HepG2 (cell line): ENCODE measurements around the gene AMBRA1. TPM values are rescaled to one million over a fixed set of nuclear protein-coding genes. Genes with fewer than 3 reads are reported as not detected.

Experiments
- AHR ChIP-seq: IDR thresholded peaks from 2 replicates; pipeline ENCODE4 v1.6.1; 2018; ENCODE audit warnings: missing genetic modification reagents, missing compliant biosample characterization
- CBFB ChIP-seq: sonication (generic); formaldehyde crosslinking; IDR thresholded peaks from 2 replicates; pipeline ENCODE4 v1.4.0; 2020; ENCODE audit warnings: missing genetic modification reagents
- CBX2 ChIP-seq, 2 experiments: fragments of 200-600 bp in 1 of 2; sonication (generic); formaldehyde crosslinking in 1 of 2; IDR thresholded peaks; 2 replicates each; pipeline versions ENCODE4 v1.7.0 to v1.8.1; 2018 to 2022; ENCODE audit warnings: low read depth in 2 of 2, low read length in 1 of 2, mild to moderate bottlenecking in 1 of 2, missing genetic modification reagents in 1 of 2
- CENPT ChIP-seq: sonication (generic); formaldehyde crosslinking; IDR thresholded peaks from 2 replicates; pipeline ENCODE4 v1.8.0; 2022; ENCODE audit warnings: low read depth, mild to moderate bottlenecking, moderate library complexity, missing genetic modification reagents
- IKZF1 ChIP-seq: fragments of 450-650 bp; IDR thresholded peaks from 2 replicates; pipeline ENCODE4 v1.7.1; 2016
- KDM5A ChIP-seq: fragments of 200-600 bp; sonication (generic); IDR thresholded peaks from 2 replicates; pipeline ENCODE4 v1.7.0; 2018; ENCODE audit warnings: antibody characterized with exemption, mild to moderate bottlenecking, low read length, borderline replicate concordance
- MXD4 ChIP-seq: IDR thresholded peaks from 2 replicates; pipeline ENCODE4 v1.6.1; 2016; ENCODE audit warnings: mild to moderate bottlenecking, missing biosample characterization, missing genetic modification reagents
- NPAS2 ChIP-seq: sonication (generic); formaldehyde crosslinking; IDR thresholded peaks from 2 replicates; pipeline ENCODE4 v1.8.0; 2022; ENCODE audit warnings: mild to moderate bottlenecking, missing genetic modification reagents, borderline replicate concordance
- PHF20 ChIP-seq: sonication (generic); formaldehyde crosslinking; IDR thresholded peaks from 2 replicates; pipeline ENCODE4 v1.5.0; 2020; ENCODE audit warnings: mild to moderate bottlenecking, missing genetic modification reagents
- RARA ChIP-seq: IDR thresholded peaks from 2 replicates; pipeline ENCODE4 v1.6.1; 2016; ENCODE audit warnings: missing genetic modification reagents, missing compliant biosample characterization
- SPEN ChIP-seq: sonication (generic); formaldehyde crosslinking; IDR thresholded peaks from 2 replicates; pipeline ENCODE4 v1.5.1; 2020; ENCODE audit warnings: low read depth, mild to moderate bottlenecking, missing genetic modification reagents
- TAF15 ChIP-seq: fragments of 200-400 bp; formaldehyde crosslinking; IDR thresholded peaks from one replicate; pipeline ENCODE4 v1.6.1; 2018; ENCODE audit warnings: mild to moderate bottlenecking, low read depth, low read length; ENCODE audit not compliant: poor library complexity, severe bottlenecking
- TIGD3 ChIP-seq: sonication (generic); formaldehyde crosslinking; IDR thresholded peaks from 2 replicates; pipeline ENCODE4 v1.5.1; 2020; ENCODE audit warnings: mild to moderate bottlenecking, missing genetic modification reagents, borderline replicate concordance
- ZBTB42 ChIP-seq: sonication (generic); formaldehyde crosslinking; IDR thresholded peaks from 2 replicates; pipeline ENCODE4 v1.5.0; 2020; ENCODE audit warnings: mild to moderate bottlenecking, missing genetic modification reagents
- ZFX ChIP-seq: sonication (generic); formaldehyde crosslinking; IDR thresholded peaks from 2 replicates; pipeline ENCODE4 v1.4.0; 2020; ENCODE audit warnings: mild to moderate bottlenecking, low read depth, missing genetic modification reagents, moderate library complexity
- ZKSCAN5 ChIP-seq: sonication (generic); formaldehyde crosslinking; IDR thresholded peaks from 2 replicates; pipeline ENCODE4 v1.5.1; 2020; ENCODE audit warnings: mild to moderate bottlenecking, missing genetic modification reagents
- ZNF263 ChIP-seq: sonication (generic); formaldehyde crosslinking; IDR thresholded peaks from 2 replicates; pipeline ENCODE4 v1.4.0; 2020; ENCODE audit warnings: missing genetic modification reagents
- ZNF460 ChIP-seq: sonication (generic); formaldehyde crosslinking; IDR thresholded peaks from 2 replicates; pipeline ENCODE4 v1.5.1; 2020; ENCODE audit warnings: missing genetic modification reagents, mild to moderate bottlenecking, borderline replicate concordance
- ZNF567 ChIP-seq: sonication (generic); formaldehyde crosslinking; IDR thresholded peaks from 2 replicates; pipeline ENCODE4 v1.8.1; 2023; ENCODE audit warnings: mild to moderate bottlenecking, missing genetic modification reagents, borderline replicate concordance
- ZNF572 ChIP-seq: sonication (generic); formaldehyde crosslinking; IDR thresholded peaks from 2 replicates; pipeline ENCODE4 v1.5.1; 2020; ENCODE audit warnings: mild to moderate bottlenecking, missing genetic modification reagents
- ZNF747 ChIP-seq: sonication (generic); formaldehyde crosslinking; IDR thresholded peaks from 2 replicates; pipeline ENCODE4 v1.8.1; 2023; ENCODE audit warnings: missing genetic modification reagents, mild to moderate bottlenecking, borderline replicate concordance
- polyA plus RNA-seq, 8 experiments: library from polyadenylated mRNA; depleted of rRNA in 3 of 8; stranded (reverse) in 7 of 8; unstranded in 1 of 8; fragments of >200 nt; fragmentation: Illumina TruSeq in 4 of 8; extraction: Trizol in 4 of 8; gene quantifications; 2 replicates each; pipeline versions ENCODE4 v1.2.1 to v1.2.3, GENCODE V29; 2011 to 2016; ENCODE audit warnings: low read depth in 4 of 8, missing spikeins in 1 of 8, mixed read lengths in 1 of 8; ENCODE audit not compliant: insufficient read depth in 1 of 8
- total RNA-seq, 5 experiments: library from RNA; depleted of rRNA; stranded (reverse); fragments of >200 nt; fragmentation: Illumina TruSeq; extraction: Trizol; gene quantifications; 2 replicates each; pipeline ENCODE4 v1.2.3, GENCODE V29; 2016; ENCODE audit warnings: low read depth in 1 of 5
- TF ChIP-seq, protein P1 (sequence below), 2 experiments: sonication (generic) in 1 of 2; formaldehyde crosslinking in 1 of 2; IDR thresholded peaks; 2 replicates each; pipeline versions ENCODE4 v1.6.1 to v1.9.0; 2014 to 2022; ENCODE audit warnings: antibody characterized with exemption in 1 of 2, borderline replicate concordance in 1 of 2, inconsistent platforms in 1 of 2, low read depth in 1 of 2, missing genetic modification reagents in 1 of 2

AMBRA1 gene
- total and polyA plus RNA-seq, 2 of the 13 experiments (the other 11 are each of a cell fraction or from before 2014, with no cell fraction given): 15.7 to 26.0 TPM

DNA sequence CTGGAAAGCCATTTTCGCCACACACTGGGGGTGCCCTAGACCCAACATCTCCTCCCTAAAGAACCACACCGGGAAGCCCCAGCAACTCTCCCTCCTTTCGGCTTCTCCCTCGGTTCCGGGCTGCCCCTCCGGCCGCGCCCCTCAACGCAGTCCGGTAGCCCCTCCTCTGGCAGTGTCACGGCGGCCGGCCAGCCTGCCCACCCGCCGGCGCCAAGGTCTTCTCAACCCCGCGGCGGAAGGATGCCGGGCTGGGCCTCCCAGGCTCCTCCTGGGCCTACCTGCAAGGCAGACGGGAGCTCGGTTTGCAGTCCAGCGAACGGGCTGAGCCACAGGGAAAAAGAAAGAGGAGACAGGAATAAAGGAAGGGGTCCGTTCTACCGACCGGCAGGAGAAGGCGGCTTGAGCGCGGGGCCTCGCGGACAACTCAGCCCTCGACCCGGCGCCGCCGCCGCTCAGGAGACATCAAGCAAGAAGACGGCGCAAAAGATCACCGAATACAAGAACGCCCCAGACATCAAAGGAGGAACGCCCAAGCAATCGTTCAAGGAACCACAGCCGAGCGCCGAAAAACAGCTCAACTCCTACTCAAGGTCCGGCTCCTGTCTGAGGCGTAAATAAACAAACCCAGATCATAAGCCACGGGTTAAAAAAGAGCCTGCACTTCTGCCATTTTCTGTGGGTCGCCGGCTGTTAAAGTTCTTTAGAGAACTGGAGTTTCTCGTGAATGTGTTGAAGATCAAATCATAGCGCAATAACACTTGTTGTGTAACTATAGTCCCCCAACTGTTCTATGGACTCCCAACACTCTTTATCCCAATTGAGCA is at the start of gene AMBRA1 (continued):
- TF ChIP-seq, protein P1, sequence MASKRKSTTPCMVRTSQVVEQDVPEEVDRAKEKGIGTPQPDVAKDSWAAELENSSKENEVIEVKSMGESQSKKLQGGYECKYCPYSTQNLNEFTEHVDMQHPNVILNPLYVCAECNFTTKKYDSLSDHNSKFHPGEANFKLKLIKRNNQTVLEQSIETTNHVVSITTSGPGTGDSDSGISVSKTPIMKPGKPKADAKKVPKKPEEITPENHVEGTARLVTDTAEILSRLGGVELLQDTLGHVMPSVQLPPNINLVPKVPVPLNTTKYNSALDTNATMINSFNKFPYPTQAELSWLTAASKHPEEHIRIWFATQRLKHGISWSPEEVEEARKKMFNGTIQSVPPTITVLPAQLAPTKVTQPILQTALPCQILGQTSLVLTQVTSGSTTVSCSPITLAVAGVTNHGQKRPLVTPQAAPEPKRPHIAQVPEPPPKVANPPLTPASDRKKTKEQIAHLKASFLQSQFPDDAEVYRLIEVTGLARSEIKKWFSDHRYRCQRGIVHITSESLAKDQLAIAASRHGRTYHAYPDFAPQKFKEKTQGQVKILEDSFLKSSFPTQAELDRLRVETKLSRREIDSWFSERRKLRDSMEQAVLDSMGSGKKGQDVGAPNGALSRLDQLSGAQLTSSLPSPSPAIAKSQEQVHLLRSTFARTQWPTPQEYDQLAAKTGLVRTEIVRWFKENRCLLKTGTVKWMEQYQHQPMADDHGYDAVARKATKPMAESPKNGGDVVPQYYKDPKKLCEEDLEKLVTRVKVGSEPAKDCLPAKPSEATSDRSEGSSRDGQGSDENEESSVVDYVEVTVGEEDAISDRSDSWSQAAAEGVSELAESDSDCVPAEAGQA (IDR thresholded peaks at IDR 0.05; ENCODE audit: low read depth): no peak
- TF ChIP-seq, protein P1 (CRISPR knock-in tag; IDR thresholded peaks at IDR 0.05; ENCODE audit: borderline replicate concordance): no peak; the same call in 1 of the 2 replicates
- TF ChIP-seq SPEN (CRISPR knock-in tag) (no peak; the same call in 1 of the 2 replicates), NPAS2 (no peak), MXD4 (CRISPR knock-in tag) (no peak), CBX2 (IDR thresholded peaks at IDR 0.05; ENCODE audit: low read depth, low read length) (no peak), CBX2 (CRISPR knock-in tag; IDR thresholded peaks at IDR 0.05; ENCODE audit: low read depth) (no peak), ZNF460 (CRISPR knock-in tag) (no peak), ZKSCAN5 (CRISPR knock-in tag) (0 out of 2 replicates have a peak, but pooled peaks have one; percentile 35), TAF15 (no peak), AHR (CRISPR knock-in tag) (peak; percentile 48; the same call in 1 of the 2 replicates), ZBTB42 (CRISPR knock-in tag) (0 out of 2 replicates have a peak, but pooled peaks have one; percentile 74), ZNF567 (CRISPR knock-in tag) (no peak), IKZF1 (no peak), RARA (CRISPR knock-in tag) (peak; percentile 53; the same call in 1 of the 2 replicates), ZNF747 (peak; percentile 69; the same call in 1 of the 2 replicates), TIGD3 (CRISPR knock-in tag) (no peak), CBFB (peak; percentile 91), ZNF572 (CRISPR knock-in tag) (no peak), PHF20 (CRISPR knock-in tag) (peak; percentile 43), ZFX (CRISPR knock-in tag) (peak; percentile 97), CENPT (CRISPR knock-in tag) (no peak), KDM5A (peak; percentile 91), ZNF263 (CRISPR knock-in tag) (peak; percentile 45; the same call in 1 of the 2 replicates)
